GM21390 (cell line): Measurements from ENCODE around the gene HPSE2.
"Not testable (repeated sequence)": the region's sequence is repeated elsewhere in the genome, so short reads cannot be mapped to it uniquely, and the experiment has no call there.

Source experiments
- ATAC-seq: cut with Tn5 transposase; IDR thresholded peaks from one replicate; pipeline ENCODE4 v1.9.1; 2021; ENCODE audit not compliant: unreplicated experiment

HPSE2 gene

DNA sequence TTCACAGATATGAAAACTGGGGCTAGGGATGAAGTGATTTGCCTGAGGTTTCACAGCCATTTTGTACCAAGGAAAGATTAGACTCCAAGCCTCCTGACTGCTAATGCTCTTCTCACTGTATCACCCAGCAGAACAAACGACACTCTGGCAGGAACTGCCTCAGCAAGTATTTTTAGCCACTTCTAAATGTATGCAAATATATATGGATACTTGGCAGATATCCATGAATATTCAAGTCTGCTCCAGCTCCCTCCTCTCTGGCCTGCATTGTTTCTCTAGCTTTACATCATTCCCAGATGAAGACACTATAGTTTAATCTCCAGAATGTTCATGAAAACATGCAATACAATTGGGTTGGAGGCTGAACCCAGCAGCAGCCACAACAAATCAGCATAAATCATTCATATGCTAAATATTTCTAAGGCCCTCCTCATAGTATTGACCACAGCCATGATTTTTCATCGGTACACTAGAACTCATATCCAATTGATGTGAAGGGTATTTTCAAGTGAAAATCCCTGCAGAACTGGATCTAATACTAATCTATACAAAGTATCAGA is 65.5 kb downstream of the HPSE2 start:
- no peak for ATAC-seq

DNA sequence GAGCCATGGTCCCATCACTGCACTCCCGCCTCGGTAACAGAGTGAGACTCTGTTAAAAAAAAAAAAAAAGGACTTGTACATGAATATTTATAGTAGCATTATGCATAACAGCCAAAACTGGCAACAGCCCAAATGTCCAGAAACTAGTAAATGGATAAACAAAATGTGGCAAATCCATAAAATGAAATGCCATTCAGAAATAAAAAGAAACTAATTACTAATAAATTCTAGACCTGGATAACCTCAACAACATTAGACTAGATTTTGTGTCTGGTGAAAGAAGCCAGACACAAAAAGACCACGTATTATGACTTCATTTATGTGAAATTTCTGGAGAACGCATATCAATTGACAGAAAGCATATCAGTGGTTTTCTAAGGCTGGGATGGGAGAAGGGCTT is 74.5 kb downstream of the HPSE2 start:
- ATAC-seq = no peak

DNA sequence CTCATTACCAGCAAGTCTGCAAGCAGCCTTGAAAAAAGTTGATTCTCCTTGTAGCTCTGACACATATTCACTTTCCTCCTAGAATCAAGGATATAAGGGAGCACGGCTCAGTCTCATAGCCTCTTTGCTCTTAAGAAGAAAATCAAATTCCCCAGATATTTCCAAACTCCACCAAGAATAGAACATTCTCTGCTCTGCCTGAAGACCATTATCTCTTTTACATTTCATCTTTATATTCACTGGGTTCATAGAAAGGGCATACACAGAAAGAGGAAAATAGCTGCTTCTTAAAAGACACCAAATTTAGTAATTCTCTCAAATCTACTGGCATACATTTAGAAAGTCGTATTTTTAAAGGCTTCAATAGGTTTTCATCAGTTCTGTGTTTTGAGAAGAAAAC is 92.0 kb downstream of the HPSE2 start:
- no peak for ATAC-seq

DNA sequence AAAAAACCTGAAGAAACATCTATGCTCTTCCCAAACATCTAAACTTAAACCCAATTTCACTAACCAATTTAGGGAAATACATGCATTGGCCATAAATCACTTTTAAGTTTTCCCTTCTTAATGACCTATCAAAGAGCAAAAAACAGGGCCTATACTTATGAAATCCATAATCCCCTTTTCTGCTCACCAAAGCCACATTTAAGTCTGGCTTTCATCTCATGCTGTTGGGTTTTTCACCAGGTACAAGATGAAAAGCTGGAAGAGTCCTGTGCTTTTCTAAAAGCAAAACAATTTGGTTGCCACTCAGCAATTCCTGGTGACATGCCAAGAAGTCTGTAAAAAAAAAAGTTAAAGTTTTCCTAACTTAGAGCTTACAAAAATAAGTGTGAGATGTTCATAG is 92.6 kb downstream of the HPSE2 start:
- no peak for ATAC-seq

DNA sequence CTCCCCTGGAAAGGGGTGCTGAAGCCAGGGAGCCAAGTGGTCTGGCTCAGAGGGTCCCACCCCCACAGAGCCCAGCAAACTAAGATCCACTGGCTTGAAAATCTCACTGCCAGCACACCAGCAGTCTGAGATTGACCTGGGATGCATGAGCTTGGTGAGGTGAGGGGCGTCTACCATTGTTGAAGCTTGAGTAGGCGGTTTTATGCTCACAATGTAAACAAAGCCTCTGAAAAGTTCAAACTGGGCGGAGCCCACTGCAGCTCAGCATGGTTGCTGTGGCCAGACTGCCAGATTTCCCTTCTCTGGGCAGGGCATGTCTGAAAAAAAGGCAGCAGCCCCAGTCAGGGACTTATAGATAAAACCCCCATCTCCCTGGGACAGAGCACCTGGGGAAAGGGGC is 102.8 kb downstream of the HPSE2 start:
- ATAC-seq = not testable (repeated sequence)

DNA sequence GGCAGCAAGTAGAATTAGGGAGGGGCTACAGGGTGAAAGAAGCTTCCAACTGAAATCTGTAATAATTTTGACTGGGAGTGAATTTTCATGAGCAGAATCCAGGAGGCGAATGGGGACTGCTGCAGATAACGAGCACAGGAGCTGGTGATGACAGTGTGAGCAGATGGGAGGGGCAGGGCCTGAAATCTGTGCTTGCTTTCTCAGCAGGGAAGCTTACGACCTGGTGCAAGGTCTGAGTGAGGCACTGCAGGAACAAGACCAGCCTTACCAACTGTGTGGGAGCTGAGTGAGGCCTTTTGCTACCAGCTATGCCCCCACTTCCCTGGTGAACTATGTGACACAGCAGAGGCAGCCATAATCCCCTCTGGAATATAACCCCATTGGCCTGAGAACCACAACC is 109.8 kb downstream of the HPSE2 start:
- no peak for ATAC-seq

DNA sequence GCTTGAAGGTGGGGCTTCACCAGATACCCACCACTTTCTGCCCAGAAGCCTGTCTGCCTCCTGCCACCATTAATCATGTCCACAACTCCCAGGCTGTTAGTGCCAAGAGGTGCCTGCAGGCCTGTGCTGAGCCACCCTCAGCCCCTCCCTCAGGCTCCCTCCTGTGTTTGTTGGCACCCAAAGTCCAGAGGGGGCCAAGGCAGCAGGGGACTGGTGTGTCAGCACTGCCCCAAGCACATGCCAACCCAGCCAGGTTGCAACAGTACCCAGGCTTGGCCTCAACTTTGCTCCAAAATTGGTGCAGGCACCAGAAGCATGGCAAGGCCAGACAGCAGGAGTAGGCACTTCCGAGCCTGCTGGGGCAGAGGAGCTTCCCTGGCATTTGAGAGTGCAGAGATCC is 111.3 kb downstream of the HPSE2 start:
- no peak for ATAC-seq

DNA sequence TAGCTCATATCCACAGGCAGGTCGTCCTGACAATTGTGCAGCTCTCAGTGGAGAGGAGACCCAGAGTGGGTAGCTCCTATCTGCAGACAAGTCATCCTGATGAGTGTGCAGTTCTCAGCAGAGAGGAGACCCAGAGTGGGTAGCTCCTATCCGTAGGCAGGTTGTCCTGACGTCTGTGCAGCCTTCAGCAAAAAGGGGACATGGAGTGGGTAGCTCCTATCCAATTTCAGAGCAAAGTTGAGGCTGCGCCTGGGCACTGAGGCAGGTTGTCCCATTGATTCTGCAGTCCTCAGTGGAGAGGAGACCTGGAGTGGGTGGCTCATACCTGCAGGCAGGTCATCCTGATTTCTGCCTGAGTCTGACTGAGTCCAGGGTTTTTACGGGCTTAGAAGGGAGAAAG is 111.8 kb downstream of the HPSE2 start:
- no peak for ATAC-seq

DNA sequence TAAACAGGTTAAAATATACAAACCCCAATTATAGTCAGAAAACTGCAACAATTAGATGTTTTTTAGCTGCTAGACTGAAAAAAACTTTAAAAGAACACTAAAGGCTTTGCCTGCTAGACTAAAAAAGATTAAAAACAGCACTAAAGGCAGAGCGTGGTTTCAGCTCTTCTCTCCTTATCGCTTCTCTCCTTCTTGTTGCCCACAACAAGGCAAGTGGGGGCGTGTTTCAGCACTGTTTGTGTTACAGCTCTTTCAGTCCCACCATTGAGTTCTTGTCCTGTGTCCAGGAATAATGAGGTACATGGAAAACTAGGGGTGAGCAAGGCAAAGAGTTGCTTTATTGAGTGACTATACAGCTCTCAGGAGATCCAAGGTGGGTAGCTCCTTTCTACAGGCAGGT is 112.3 kb downstream of the HPSE2 start:
- no peak for ATAC-seq

DNA sequence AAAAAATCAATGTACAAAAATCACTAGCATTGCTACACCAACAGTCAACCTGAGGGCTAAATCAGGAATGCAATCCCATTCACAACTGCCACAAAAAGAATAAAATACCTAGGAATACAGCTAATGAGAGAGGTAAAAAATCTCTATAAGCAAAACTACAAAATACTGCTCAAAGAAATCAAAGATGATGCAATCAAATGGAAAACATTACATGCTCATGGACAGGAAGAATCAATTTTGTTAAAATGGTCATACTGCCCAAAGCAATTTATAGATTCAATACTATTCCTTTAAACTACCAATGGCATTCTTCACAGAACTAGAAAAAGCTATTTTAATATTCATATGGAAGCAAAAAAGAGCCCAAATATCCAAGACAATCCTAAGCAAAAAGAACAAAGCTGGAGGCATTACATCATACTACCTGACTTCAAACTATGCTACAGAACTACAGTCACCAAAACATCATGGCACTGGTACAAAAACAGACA is 116.3 kb downstream of the HPSE2 start:
- ATAC-seq = no peak

DNA sequence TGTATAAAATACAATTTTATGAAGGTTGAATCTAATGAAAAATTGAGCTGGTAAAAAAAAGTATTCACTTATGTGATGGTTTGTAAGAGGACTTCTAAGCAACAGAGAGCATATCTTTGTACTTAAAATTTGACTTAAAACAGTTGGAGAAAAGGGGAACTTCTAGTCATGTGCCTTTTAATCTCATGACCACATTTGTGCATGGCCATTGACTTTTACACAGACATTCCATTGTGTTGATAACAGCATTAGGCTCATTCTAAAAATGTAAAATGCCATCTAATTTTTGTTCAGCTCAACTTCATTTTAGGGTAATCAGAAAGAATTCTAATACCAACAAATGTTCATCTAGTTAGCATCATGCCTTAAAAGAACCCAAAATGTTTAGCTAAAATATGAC is 119.9 kb downstream of the HPSE2 start:
- ATAC-seq = no peak

DNA sequence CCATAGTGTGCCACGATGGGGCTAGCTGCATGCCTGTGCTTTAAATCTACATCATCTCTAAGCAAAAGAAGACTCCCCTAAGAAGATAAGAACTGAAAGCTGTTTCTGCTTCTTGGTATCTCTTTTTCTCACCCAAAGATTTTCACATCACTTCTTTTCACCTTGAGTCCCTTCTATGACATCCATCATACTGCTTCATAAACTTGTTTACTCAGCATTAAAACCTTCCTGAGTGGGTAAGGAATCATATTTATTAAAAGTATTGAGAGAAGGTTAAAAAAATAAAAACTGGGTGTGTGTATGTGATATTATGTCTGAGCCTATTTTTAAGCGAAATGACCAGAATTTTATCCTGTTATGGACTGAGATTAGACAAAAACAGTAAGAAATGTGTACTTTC is 150.3 kb downstream of the HPSE2 start:
- ATAC-seq = no peak

DNA sequence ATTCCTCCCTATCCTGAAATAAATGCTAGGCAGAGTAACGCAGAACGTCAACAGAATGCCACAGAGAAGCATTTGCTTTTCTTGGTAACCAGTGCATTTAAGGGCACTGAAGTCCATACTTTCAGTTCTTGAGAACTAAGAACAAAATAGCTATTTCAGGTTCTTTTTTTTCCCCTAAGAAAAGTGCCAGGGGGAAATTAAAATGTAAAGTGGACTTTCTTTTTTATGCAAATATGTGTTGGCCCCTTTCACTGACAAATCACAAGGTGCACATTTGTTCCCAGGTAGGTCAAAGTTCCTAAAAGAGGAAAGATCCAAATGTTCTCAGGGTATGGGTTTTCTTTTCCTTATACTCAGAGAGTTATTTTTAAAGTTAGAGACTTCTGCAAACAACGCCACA is 151.5 kb downstream of the HPSE2 start:
- no peak for ATAC-seq

DNA sequence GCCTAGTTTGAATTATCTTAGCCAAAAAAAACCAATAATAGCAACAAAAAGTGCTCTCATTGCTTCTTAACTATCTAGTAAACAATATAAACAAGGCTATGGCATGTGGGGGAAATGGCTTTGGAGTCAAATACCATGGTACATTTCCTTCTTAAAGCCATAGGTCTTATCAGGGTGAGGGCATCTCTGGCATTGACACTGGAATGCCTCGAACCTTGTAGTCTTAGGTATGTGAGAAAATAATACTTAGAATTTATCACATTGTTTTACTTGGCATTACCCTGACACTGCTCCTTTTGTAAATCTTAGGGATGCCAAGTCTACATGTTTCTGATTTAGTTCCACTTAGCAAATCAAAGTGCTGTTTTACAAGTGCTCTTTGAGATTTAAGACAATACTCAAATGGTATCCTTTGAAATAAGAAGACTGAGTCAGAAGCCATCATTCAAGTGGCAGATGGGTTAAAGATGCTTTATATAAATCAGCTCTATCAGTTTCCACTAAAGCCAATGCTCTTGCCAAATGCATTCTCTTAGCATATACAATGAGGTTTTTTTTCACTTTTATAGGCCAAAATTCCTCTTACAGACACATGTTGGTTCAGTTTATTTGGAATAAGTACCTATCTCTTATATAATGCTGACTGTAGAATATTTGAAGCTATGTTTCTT is 155.2 kb downstream of the HPSE2 start:
- no peak for ATAC-seq

DNA sequence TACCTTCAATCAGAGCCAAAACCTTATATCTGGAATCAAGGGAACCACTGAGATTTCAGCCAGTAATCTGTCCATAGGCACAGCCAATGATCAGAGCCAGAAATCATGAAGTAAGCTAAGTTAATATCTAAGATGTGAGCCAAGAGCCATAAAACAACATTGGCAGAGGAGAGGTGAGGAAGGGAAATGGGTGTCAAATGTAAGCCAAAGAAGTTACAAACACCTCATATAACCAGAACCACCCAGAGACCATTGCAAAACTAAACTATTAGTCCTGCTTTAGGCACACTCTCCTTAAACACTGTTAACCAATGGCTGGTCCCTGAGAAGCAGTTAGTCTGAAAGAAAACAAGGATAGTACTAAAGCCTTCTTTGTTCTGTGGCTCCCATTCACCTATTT is 173.1 kb downstream of the HPSE2 start:
- ATAC-seq = no peak

DNA sequence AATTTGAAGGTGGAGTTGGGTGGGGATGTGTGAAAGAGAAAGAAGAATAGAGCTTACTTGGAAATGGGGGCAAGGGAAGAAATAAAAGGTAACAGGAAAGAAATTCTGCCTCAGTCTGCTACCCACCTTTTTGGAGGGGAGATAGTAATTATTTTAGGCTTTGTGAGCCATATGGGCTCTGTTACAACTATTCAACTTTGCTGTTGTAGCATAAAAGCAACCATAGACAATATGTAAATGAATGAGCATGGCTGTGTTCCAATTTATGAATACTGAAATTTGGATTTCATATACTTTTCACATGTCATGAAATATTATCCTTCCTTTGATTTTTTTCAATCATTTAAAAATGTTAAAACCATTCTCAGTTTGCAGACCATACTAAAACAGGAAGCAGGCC is 176.9 kb downstream of the HPSE2 start:
- ATAC-seq = no peak

DNA sequence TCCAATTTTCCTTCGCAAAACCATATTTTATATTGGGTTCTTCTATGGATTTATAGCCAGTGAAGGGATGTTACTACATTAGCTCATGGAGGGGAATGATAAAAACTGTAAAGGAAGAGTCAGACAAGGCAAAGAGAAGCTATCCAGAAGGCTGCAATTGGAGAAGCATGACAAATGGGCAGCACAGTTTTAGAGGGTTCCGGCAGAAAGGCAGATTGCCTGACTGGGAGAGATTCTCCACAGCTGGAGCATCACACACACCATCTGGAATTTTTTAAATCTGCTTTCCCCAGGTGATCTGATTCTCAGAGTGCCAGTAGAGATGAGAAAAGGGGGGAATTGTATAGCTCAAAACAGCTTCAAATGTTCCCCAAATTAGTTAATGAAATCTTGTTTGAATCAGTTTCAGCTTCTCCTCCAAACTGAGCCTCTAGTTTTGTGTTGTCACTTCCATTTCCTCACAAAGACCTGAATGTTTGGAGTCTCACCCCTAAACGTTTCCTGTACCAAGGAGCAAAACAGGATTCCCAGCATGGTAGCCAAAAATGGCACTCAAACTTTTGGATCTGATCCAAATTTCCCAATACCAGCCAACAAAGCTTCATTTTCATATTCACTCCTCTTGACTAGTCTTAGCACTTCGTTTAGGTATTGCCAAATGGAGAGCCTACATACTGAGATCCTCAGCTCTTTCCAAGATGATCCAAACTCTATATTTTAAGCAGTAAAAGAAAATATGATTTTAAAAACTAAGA is 177.5 kb downstream of the HPSE2 start:
- ATAC-seq = no peak

DNA sequence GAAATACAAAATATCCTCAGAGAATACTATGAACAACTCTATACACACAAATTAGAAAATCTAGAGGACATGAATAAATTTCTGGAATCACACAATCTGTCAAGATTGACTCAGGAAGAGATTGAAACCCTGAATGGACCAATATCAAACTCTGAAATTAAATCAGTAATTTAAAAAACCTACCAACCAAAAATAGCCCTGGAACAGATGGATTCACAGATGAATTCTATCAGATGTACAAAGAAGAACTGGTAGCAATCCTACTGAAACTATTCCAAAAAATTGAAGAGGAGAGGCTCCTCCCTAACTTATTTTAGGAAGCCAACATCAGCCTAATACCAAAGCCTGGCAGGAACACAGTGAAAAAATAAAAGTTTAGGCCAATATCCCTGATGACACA is 190.0 kb downstream of the HPSE2 start:
- no peak for ATAC-seq

DNA sequence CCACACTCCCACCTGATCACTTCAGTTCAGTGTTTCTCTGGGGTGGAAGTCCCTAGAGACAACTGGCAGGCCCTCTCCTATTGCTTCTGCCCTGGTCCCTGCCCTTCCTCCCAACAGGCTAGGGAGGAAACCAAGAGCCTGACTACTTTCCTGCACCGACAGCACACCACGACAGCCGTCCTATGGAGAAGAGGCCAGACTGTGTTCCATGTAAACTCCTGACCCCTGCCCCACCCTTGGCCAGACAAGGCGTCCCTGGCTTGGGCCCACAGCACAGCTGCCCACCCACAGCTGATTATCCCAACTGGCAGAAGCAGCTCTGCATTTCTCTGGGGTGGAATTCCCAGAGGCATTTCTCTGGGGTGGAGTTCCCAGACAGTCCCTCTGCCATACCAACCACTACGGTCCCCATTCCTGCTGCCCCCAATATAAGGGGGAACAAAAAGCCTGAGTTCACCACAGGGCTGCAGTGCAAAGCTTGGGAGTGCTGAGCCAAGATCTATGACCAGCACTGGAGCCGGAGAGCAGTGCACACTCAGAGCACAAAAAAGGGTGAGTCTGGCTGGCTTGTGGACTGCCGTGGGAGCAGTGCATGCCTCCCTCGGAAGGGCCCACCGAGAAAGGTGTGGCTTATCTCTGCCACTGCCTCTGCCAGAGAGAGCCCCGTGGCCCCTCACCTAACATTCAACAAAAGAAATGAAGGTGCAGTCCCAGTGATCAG is 193.4 kb downstream of the HPSE2 start:
- ATAC-seq = no peak

DNA sequence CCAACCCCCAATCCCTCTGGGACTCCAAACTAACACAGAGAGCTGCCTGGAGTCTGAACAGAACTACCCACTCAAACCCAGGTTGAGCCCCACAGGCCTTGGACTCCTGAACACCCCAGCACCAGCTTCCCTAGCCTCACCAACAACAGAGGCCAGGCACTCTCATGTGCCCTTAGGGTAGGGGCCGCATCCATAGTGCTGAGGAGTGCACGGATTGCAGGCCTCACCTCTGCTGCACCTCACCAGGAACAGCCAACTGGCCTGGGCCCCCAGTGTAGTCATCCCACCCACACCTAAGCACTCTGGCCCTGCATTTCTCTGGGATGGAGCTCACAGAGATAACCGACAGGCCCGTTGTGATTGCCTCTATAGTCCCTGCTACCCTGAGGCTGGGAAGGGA is 194.2 kb downstream of the HPSE2 start:
- no peak for ATAC-seq

DNA sequence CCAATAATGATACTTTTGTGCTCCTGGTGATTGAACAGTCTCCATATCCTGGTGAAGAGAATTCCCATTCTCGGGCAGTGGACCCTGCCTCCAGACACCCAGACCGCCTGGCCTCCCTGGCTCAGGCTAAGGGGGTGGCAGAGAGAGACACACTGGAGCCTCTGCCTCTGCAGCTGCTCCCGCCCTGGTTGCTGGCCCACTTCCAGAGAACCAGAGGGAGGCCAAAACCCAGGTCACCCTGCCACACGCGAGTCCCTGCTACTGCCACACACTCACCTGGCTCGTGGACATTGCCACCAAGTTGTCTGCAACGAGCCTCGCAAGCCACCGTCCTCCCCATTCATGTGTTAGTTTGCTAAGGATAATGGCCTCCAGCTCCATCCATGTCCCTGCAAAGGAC is 221.8 kb downstream of the HPSE2 start:
- no peak for ATAC-seq

DNA sequence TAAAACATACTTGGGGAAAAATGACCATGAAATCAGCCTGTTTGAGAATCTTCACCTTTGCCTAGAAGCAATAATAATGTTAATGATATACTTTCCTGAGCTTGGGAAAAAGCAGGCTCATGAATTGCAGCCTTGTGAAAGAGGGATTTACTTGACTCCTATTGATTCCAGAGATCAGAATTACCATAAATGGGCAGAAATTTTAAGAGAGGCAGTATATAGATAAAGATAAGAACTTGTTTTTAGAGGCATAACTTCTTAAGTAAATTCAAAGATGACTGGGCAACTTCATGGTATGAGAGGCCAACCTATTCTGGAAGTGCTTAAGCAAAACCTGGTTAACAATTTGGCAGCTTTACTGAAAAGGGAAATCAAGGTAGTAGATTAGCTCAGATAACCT is 225.4 kb downstream of the HPSE2 start:
- ATAC-seq = no peak
